Epithelial cell of esophagus (primary cell): Measurements from ENCODE around the gene USH1C.
A peak's percentile ranks its signal among the peaks of the same experiment; 100 is the strongest.

Experiments
- DNase-seq: peaks from one replicate; pipeline ENCODE4 v3.0.0; 2010; ENCODE audit warnings: low read depth
- H3K4me3 ChIP-seq: 2 replicates; pipeline ENCODE4 v1.5.1; 2011; ENCODE audit warnings: mild to moderate bottlenecking, low read length, control low read depth
- CTCF ChIP-seq: IDR thresholded peaks from 2 replicates; pipeline ENCODE4 v1.5.1; 2011; ENCODE audit warnings: low read depth, mild to moderate bottlenecking, low read length, control low read depth, inconsistent platforms; ENCODE audit not compliant: insufficient read depth; ENCODE audit errors: missing control alignments

Gene USH1C

GRCh38 chr11:17479284-17480214, 64.7 kb downstream of the USH1C start:
- peak; percentile 51 for DNase-seq
- H3K4me3 ChIP-seq = no peak overlapping the region
- no peak for TF ChIP-seq CTCF

- no peak overlapping the region for H3K4me3 ChIP-seq
- DNase-seq = no peak
- TF ChIP-seq CTCF = no peak
These were observed 66.1 kb downstream of the USH1C start for GRCh38 chr11:17478070-17478469.

GRCh38 chr11:17477361-17477760, 66.9 kb downstream of the USH1C start:
- TF ChIP-seq CTCF = no peak
- no peak overlapping the region for H3K4me3 ChIP-seq
- no peak for DNase-seq

GRCh38 chr11:17477084-17477333, 67.2 kb downstream of the USH1C start:
- TF ChIP-seq CTCF = no peak
- H3K4me3 ChIP-seq = no peak overlapping the region
- no peak for DNase-seq

- no peak for TF ChIP-seq CTCF
- DNase-seq = no peak
- H3K4me3 ChIP-seq = no peak within 1 kb of the TSS
These were observed 67.7 kb downstream of the USH1C start, which contains the start of gene ABCC8 for GRCh38 chr11:17476317-17477083. Gene ABCC8 (minus strand): TSS chr11:17476845. CDS start chr11:17476776, 69 bp downstream.

GRCh38 chr11:17475666-17476316, 68.4 kb downstream of the USH1C start:
- no peak overlapping the region for H3K4me3 ChIP-seq
- DNase-seq = no peak
- TF ChIP-seq CTCF = no peak
